ENCODE measurements around the gene ELOVL3.

- TF ChIP-seq EZH2 (IDR thresholded peaks at IDR 0.05; ENCODE audit: low read depth) (no peak), CTCF (conservative IDR thresholded peaks at IDR 0.05) (no peak)
These were observed 19.2 kb downstream of the ELOVL3 start, which contains the start of gene GBF1 for GRCh38 chr10:102245082-102245931.

Measured in PC-9 (cell line).